Adrenal gland (tissue), 12 donors: ENCODE results near the gene LRRN2. TPM values are rescaled to one million over a fixed set of nuclear protein-coding genes. Genes with fewer than 3 reads are reported as not detected.
A peak's percentile ranks its signal among the peaks of the same experiment; 100 is the strongest.

Source experiments
- DNase-seq, 7 donors: peaks; one replicate each; pipeline ENCODE4 v3.0.0-alpha.2; 2019 to 2020
- H3K27ac ChIP-seq, 5 donors: fragments of 200-600 bp; sonication (generic) in 4 of 5; 1 replicate in 3 of 5; 2 replicates in 2 of 5; pipeline versions ENCODE4 v1.5.1 to v1.8.0; 2016 to 2020; ENCODE audit warnings: mild to moderate bottlenecking in 1 of 5
- H3K27me3 ChIP-seq: fragments of 200-600 bp; 2 replicates; pipeline ENCODE4 v1.8.0; 2021
- H3K36me3 ChIP-seq, 2 donors: fragments of 200-600 bp; replicated peaks in 1 of 2; 1 replicate in 1 of 2; 2 replicates in 1 of 2; pipeline versions ENCODE4 v1.5.1 to v1.8.0; 2018 to 2022
- H3K4me1 ChIP-seq, 2 donors: fragments of 200-600 bp; replicated peaks in 1 of 2; 1 replicate in 1 of 2; 2 replicates in 1 of 2; pipeline versions ENCODE4 v1.5.1 to v1.8.0; 2018 to 2021
- H3K4me3 ChIP-seq, 4 donors: fragments of 200-600 bp; sonication (generic) in 3 of 4; one replicate each; pipeline ENCODE4 v1.5.1; 2016 to 2018
- H3K9me3 ChIP-seq, 3 donors: fragments of 200-600 bp; sonication (generic) in 1 of 3; replicated peaks in 1 of 3; 1 replicate in 2 of 3; 2 replicates in 1 of 3; pipeline versions ENCODE4 v1.5.1 to v1.8.0; 2016 to 2021
- POLR2A ChIP-seq, 2 donors: fragments of 450-650 bp; IDR thresholded peaks; one replicate each; pipeline ENCODE4 v1.6.1; 2017; ENCODE audit warnings: antibody characterized with exemption in 2 of 2, mild to moderate bottlenecking in 2 of 2, moderate library complexity in 1 of 2
- whole genome bisulfite sequencing, 4 donors: extraction: QIAGEN DNeasy Blood & Tissue Kit in 2 of 4; methylation state at CpG; one replicate each; pipeline versions ENCODE4 v1.1.5 to v1.1.7; 2013 to 2017; 5-methylcytosine and 5-hydroxymethylcytosine counted together
- intact Hi-C, 2 donors: fragments of 100-400 bp; cut with DNase I; formaldehyde crosslinking; loops; one replicate each; pipeline versions ENCODE4 v1.14.1 to v1.15.0; 2022 to 2023
- polyA plus RNA-seq, 3 donors: library from polyadenylated mRNA; stranded (reverse); fragments of 200-250 nt in 2 of 3; fragments of 350-450 nt in 1 of 3; fragmentation: Illumina TruSeq in 1 of 3; extraction: RNeasy Lipid Tissue Mini Kit (QIAGEN cat#74804) in 1 of 3; gene quantifications; one replicate each; pipeline ENCODE4 v1.2.3, GENCODE V29; 2013 to 2014
- total RNA-seq, 9 donors: library from RNA; depleted of rRNA in 4 of 9; stranded (reverse); fragments of >200 nt in 4 of 9; fragments of 120-200 nt in 1 of 9; fragmentation: NEBNext Ultra II Directional in 1 of 9; extraction: Animal tissue kit (Norgen Biotek cat#: 25700) in 1 of 9; gene quantifications; one replicate each; pipeline versions ENCODE4 v1.1.0 to v1.2.4, GENCODE V29; 2013 to 2023
- TF ChIP-seq, protein P1 (sequence below), 6 experiments: fragments of 450-650 bp in 4 of 6; fragments of 200-600 bp in 2 of 6; sonication (generic) in 1 of 6; IDR thresholded peaks; 1 replicate in 5 of 6; 2 replicates in 1 of 6; pipeline versions ENCODE4 v1.5.1 to v1.8.0; 2016 to 2021; ENCODE audit warnings: antibody characterized with exemption in 6 of 6, mild to moderate bottlenecking in 2 of 6, moderate library complexity in 1 of 6
- donor health status: healthy with polysubstance abuse.
- donor health status: Bipolar disorder and iron deficiency.
- donor health status: DM: yes; HTN: yes; CAD: no.
- donor health status: DM: no; HTN: no; CAD: no.
- donor health status: DM: no; HTN: no; CAD: no.
- donor health status: DM: yes; HTN: yes; CAD: no.

The LRRN2 gene
- total and polyA plus RNA-seq, 12 donors = 1.1 to 8.7 (median 3.2) TPM

DNA sequence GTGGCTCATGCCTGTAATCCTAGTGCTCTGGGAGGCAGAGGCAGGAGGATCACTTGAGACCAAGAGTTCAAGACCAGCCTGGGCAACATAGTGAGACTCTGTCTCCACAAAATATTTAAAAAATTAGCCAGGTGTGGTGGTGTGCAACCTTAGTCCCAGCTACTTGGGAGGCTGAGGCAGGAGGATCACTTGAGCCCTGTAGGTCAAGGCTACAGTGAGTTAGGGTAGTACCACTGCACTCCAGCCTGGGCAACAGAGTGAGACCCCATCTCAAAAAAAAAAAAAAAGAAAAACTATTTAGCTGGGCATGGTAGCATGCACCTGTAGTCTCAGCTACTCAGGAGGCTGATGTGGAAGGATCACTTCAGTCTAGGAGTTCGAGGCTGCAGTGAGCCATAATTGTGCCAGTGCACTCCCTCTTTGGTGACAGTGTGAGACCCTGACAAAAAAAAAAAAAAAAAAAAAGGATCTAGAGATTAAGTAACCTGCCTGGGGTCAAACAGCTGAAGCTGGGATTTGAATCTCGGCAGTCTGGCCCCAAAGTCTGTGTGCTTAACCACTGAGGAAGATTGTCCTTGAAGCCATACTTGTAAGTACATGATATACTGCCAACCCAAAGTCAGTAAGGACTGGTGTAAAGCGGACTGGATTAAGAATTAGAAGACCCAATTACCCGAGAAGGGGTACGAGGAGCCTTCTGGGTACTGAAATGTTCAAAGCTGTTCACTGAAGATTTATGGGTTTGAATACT lies 31.8 kb downstream of the LRRN2 start:
- H3K4me3 ChIP-seq = no peak overlapping the region
- H3K9me3 ChIP-seq = no peaks in the 10 kb centered on the region
- 77 to 82% (median 82%) methylated on average over 5 of the region's 5 CpGs for WGBS, 4 donors
- intact Hi-C loops = no loop called here
- H3K27me3 ChIP-seq = no peaks in the 10 kb centered on the region
- TF ChIP-seq, protein P1, sequence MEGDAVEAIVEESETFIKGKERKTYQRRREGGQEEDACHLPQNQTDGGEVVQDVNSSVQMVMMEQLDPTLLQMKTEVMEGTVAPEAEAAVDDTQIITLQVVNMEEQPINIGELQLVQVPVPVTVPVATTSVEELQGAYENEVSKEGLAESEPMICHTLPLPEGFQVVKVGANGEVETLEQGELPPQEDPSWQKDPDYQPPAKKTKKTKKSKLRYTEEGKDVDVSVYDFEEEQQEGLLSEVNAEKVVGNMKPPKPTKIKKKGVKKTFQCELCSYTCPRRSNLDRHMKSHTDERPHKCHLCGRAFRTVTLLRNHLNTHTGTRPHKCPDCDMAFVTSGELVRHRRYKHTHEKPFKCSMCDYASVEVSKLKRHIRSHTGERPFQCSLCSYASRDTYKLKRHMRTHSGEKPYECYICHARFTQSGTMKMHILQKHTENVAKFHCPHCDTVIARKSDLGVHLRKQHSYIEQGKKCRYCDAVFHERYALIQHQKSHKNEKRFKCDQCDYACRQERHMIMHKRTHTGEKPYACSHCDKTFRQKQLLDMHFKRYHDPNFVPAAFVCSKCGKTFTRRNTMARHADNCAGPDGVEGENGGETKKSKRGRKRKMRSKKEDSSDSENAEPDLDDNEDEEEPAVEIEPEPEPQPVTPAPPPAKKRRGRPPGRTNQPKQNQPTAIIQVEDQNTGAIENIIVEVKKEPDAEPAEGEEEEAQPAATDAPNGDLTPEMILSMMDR (IDR thresholded peaks at IDR 0.05) = no peak
- no peak for TF ChIP-seq POLR2A (IDR thresholded peaks at IDR 0.05)
- H3K36me3 ChIP-seq = no peaks in the 10 kb centered on the region
- DNase-seq = no peak
- H3K27ac ChIP-seq = no peak overlapping the region
- no peaks in the 10 kb centered on the region for H3K4me1 ChIP-seq

DNA sequence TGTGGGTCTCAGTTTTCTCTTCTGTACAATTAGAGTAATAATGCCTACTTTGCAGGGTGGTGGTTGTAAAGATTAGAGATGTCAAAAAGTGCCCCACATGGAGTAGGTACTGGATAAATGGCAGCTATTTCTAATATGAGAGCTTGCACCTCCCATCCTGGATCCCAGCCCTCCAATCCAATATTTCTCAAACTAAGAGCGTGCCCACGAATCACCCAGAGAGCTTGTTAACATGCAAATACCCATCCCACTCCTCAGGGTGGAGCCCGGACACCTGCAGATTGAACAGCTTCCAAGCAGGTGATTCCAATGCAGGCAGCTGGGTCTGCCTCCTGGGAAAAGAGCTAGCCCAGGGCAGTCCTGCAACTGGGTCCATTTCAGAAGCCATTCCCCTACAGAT lies 33.0 kb downstream of the LRRN2 start:
- Histone ChIP-seq H3K4me3 (no peak overlapping the region), H3K27me3 (no peaks in the 10 kb centered on the region), H3K36me3 (no peaks in the 10 kb centered on the region), H3K9me3 (no peaks in the 10 kb centered on the region), H3K4me1 (peaks cover 0 to 1% of the 10 kb centered on the region in 2 donors), H3K27ac (no peak overlapping the region)
- no peak for DNase-seq
- 13 to 66% (median 46%) methylated on average over 2 to 3 of the region's 3 CpGs for WGBS, 4 donors
- TF ChIP-seq, protein P1 (IDR thresholded peaks at IDR 0.05) = no peak
- TF ChIP-seq POLR2A (IDR thresholded peaks at IDR 0.05) = no peak
- intact Hi-C loops = no loop called here

DNA sequence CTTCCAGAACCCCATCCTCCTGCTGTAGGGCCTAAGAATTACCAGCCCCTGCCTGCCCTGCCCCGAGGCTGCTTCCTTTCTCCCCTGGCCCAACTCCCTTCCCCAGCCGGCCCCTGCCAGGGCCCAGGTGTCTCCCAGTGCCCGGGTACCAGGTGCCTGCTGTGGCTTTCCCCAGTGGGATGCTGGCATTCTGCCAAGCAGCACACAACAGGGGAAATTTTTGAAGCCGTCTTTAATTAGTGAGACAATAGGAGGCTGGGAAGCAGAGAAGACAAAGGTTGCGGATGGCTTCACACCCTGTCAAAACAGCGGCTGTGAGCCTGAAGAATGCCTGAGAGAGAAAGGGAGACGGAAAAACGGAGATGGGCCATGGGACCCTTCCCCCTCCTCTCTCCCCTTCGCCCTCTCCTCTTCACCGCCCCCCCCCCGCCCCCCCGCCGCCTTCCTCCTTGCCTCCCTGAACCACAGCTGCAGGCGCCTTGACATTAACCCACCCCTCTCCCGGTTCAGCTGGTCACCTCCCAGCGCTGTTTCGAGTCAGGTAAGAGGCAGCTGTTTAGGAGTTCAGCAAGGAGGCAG lies 33.6 kb downstream of the LRRN2 start:
- no peaks in the 10 kb centered on the region for H3K27me3 ChIP-seq
- no peak for DNase-seq
- H3K4me1 ChIP-seq = peaks cover 0 to 6% of the 10 kb centered on the region in 2 donors
- no peaks in the 10 kb centered on the region for H3K36me3 ChIP-seq
- no peak overlapping the region for H3K4me3 ChIP-seq
- TF ChIP-seq, protein P1 (IDR thresholded peaks at IDR 0.05) = no peak
- TF ChIP-seq POLR2A (IDR thresholded peaks at IDR 0.05) = no peak
- intact Hi-C loops = no loop called here
- WGBS, 4 donors = 30 to 47% (median 35%) methylated on average over 6 to 14 of the region's 17 CpGs
- H3K27ac ChIP-seq = no peak overlapping the region
- H3K9me3 ChIP-seq = no peaks in the 10 kb centered on the region

DNA sequence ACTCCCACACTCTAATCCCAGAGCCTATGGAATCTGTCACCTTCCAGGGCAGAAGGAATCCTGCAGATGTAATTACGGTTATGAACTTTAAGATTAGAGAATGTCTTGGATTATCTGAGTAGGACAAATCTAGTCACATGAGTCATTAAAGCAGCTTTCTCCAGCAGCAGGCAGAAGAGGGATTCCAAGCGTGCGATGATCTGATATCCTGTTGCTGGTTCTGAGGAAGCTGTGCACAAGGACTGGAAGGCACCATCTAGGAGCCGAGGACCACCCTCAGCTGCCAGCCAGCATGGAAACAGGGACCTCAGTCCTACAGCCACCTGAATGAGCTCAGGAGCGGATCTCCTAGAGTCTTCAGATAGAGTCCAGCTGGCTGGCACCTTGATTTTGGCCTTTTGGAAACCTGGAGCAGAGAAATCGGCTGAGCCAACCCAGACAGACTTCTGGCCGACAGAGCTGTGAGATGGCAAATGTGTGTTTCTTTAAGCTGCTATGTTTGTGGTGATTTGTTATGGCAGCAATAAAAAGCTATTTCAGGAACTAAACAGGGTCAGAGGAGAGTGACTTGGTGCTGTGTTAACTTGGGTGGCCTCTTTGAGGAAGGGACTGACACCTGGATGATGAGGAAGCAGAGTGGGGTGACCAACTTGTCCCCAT lies 34.5 kb downstream of the LRRN2 start:
- H3K27ac ChIP-seq = peak overlapping the region in 1 of 5 donors; percentile 30
- no peak for TF ChIP-seq POLR2A (IDR thresholded peaks at IDR 0.05)
- TF ChIP-seq, protein P1 (IDR thresholded peaks at IDR 0.05) = no peak

More for the DNA sequence above, 34.5 kb downstream of the LRRN2 start:
- DNase-seq = no peak
- peaks cover 0 to 6% of the 10 kb centered on the region in 2 donors for H3K4me1 ChIP-seq
- H3K36me3 ChIP-seq = no peaks in the 10 kb centered on the region
- no peaks in the 10 kb centered on the region for H3K27me3 ChIP-seq
- no peak overlapping the region for H3K4me3 ChIP-seq
- intact Hi-C loops = no loop called here
- no peaks in the 10 kb centered on the region for H3K9me3 ChIP-seq
- WGBS, 4 donors = 69 to 83% (median 72%) methylated on average over 7 of the region's 7 CpGs
